K562 (cell line): ENCODE results near the gene PHETA2. TPM values are rescaled to one million over a fixed set of nuclear protein-coding genes. Genes with fewer than 3 reads are reported as not detected.
A peak's percentile ranks its signal among the peaks of the same experiment; 100 is the strongest.

Experiments
- ETS2 ChIP-seq: IDR thresholded peaks from 2 replicates; pipeline ENCODE4 v1.6.1; 2016; ENCODE audit warnings: borderline replicate concordance, missing genetic modification characterization, mild to moderate bottlenecking, moderate library complexity, missing compliant biosample characterization; ENCODE audit not compliant: poor library complexity, severe bottlenecking
- NCOA4 ChIP-seq: fragments of 450-650 bp; IDR thresholded peaks from 2 replicates; pipeline ENCODE4 v1.6.1; 2018; ENCODE audit warnings: mild to moderate bottlenecking; ENCODE audit not compliant: partially characterized antibody
- NFATC3 ChIP-seq: fragments of 450-650 bp; IDR thresholded peaks from 2 replicates; pipeline ENCODE4 v1.6.1; 2017; ENCODE audit warnings: mild to moderate bottlenecking
- PCBP2 ChIP-seq: fragments of 200-400 bp; formaldehyde crosslinking; IDR thresholded peaks from 2 replicates; pipeline ENCODE4 v1.6.1; 2018; ENCODE audit warnings: low read length, low read depth, mild to moderate bottlenecking, moderate library complexity; ENCODE audit not compliant: poor library complexity, severe bottlenecking
- PHF20 ChIP-seq: fragments of 450-650 bp; IDR thresholded peaks from 2 replicates; pipeline ENCODE4 v1.6.1; 2018; ENCODE audit not compliant: partially characterized antibody
- PPARD ChIP-seq: fragments of 250-450 bp; sonication (Bioruptor Pico); IDR thresholded peaks from 2 replicates; pipeline ENCODE4 v1.8.0; 2022; ENCODE audit warnings: inconsistent platforms, mild to moderate bottlenecking, moderate library complexity
- SMARCA5 ChIP-seq: fragments of 450-650 bp; IDR thresholded peaks from 2 replicates; pipeline ENCODE4 v1.6.1; 2016
- SMARCC2 ChIP-seq: fragments of 450-650 bp; IDR thresholded peaks from 2 replicates; pipeline ENCODE4 v1.6.1; 2017; ENCODE audit warnings: antibody characterized with exemption, moderate library complexity, mild to moderate bottlenecking, low read depth
- TEAD4 ChIP-seq, 2 experiments: sonication (generic) in 1 of 2; formaldehyde crosslinking in 1 of 2; IDR thresholded peaks; 2 replicates each; pipeline versions ENCODE4 v1.6.1 to v1.8.0; 2012 to 2022; ENCODE audit warnings: borderline replicate concordance in 1 of 2, inconsistent platforms in 1 of 2, low read length in 1 of 2, mild to moderate bottlenecking in 1 of 2, missing genetic modification reagents in 1 of 2
- ZBTB1 ChIP-seq: sonication (generic); formaldehyde crosslinking; IDR thresholded peaks from 2 replicates; pipeline ENCODE4 v1.8.1; 2023; ENCODE audit warnings: missing genetic modification reagents, low read depth, mild to moderate bottlenecking, borderline replicate concordance
- ZNF699 ChIP-seq: fragments of 250-450 bp; sonication (Bioruptor Pico); IDR thresholded peaks from 2 replicates; pipeline ENCODE4 v1.8.0; 2021; ENCODE audit warnings: mild to moderate bottlenecking, moderate library complexity; ENCODE audit not compliant: insufficient replicate concordance
- polyA plus RNA-seq, 8 experiments: library from polyadenylated mRNA; depleted of rRNA in 4 of 8; stranded (reverse) in 5 of 8; unstranded in 3 of 8; fragments of >200 nt; fragmentation: Nextera tagmentation in 2 of 8; fragmentation: Illumina TruSeq in 1 of 8; extraction: Ambion mirVana in 2 of 8; extraction: Trizol in 1 of 8; gene quantifications; 2 replicates each; pipeline versions ENCODE4 v1.2.1 to v1.2.3, GENCODE V29; 2011 to 2014; ENCODE audit warnings: inconsistent platforms in 1 of 8, missing spikeins in 1 of 8
- total RNA-seq, 7 experiments: library from RNA; depleted of rRNA in 6 of 7; stranded (reverse); fragments of >200 nt in 6 of 7; fragmentation: Illumina TruSeq in 2 of 7; extraction: Trizol in 2 of 7; gene quantifications; 2 replicates each; pipeline versions ENCODE4 v1.2.1 to v1.2.3, GENCODE V29; 2011 to 2021; ENCODE audit warnings: low replicate concordance in 1 of 7
- TF ChIP-seq, protein P1 (sequence below): fragments of 250-450 bp; sonication (Bioruptor Pico); IDR thresholded peaks from 2 replicates; pipeline ENCODE4 v1.5.1; 2021; ENCODE audit warnings: mild to moderate bottlenecking
- TF ChIP-seq, protein P2 (sequence below): fragments of 450-650 bp; formaldehyde crosslinking; IDR thresholded peaks from 2 replicates; pipeline ENCODE4 v1.4.0; 2020; ENCODE audit warnings: mild to moderate bottlenecking
- TF ChIP-seq, protein P3 (sequence below): fragments of 250-450 bp; sonication (Bioruptor Pico); IDR thresholded peaks from 2 replicates; pipeline ENCODE4 v1.4.0; 2020; ENCODE audit warnings: mild to moderate bottlenecking, moderate library complexity, borderline replicate concordance
- TF ChIP-seq, protein P4 (sequence below): sonication (generic); formaldehyde crosslinking; IDR thresholded peaks from 2 replicates; pipeline ENCODE4 v1.8.0; 2023; ENCODE audit warnings: mild to moderate bottlenecking, missing genetic modification reagents

Gene PHETA2
- total and polyA plus RNA-seq, 9 of the 15 experiments (the other 6 are each of a cell fraction or from before 2014, with no cell fraction given), result 0.07 to 0.22 (median 0.08) TPM; not detected in 5

DNA sequence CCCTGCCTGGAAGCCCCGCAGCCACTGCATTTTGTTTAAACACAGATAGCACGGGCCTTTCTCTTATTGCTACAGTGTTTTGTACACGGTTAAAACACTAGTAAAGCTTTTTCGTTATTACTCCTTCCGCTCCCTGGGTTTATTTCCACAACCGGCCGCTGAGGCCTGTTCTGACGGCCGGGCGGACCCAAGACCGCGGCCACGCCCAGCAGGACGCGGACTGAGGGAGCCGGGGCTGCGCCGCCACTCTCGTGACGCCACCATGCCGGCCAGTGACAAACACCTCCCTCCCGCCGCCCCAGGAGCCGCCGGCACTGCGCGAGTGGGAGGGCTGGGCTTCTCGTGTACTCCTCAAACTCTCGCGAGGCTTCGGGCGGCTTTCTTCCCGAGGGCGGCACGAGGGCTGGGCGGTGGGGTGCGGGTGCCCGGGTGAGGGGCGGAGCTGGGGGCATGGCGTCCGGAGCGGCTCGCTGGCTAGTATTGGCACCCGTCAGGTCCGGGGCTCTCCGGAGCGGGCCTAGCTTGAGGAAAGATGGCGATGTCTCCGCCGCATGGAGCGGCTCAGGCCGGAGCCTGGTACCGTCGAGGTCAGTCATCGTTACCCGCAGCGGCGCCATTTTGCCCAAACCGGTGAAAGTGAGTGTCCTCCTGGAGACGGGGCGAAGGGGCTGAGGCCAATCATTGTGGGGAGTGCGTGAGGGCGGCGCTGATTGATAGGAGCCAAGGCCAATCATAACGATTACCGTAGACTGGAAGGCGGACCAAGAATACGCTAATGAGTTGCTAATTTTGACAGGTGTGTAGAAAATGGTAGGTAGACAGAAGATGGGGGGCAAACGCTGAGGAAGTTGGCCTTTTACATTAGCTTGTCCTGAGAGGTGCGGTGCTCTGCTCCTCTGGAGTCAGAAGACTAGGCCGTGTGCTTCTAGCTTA lies 5.5 kb downstream of the PHETA2 start, which contains the start of gene SMDT1 (continued):
- TF ChIP-seq, protein P1, sequence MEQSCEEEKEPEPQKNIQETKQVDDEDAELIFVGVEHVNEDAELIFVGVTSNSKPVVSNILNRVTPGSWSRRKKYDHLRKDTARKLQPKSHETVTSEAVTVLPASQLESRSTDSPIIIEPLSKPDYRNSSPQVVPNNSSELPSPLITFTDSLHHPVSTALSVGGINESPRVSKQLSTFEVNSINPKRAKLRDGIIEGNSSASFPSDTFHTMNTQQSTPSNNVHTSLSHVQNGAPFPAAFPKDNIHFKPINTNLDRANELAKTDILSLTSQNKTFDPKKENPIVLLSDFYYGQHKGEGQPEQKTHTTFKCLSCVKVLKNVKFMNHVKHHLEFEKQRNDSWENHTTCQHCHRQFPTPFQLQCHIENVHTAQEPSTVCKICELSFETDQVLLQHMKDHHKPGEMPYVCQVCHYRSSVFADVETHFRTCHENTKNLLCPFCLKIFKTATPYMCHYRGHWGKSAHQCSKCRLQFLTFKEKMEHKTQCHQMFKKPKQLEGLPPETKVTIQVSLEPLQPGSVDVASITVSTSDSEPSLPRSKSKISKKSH (CRISPR knock-in tag), result no peak
- TF ChIP-seq NFATC3 (no peak), SMARCC2 (no peak), SMARCA5 (no peak), ETS2 (tag) (no peak), ZNF699 (CRISPR knock-in tag) (no peak), TEAD4 (IDR thresholded peaks at IDR 0.05; ENCODE audit: low read length) (no peak), TEAD4 (CRISPR knock-in tag; IDR thresholded peaks at IDR 0.05; ENCODE audit: borderline replicate concordance) (no peak), PCBP2 (no peak), PHF20 (peak; percentile 31), ZBTB1 (CRISPR knock-in tag) (no peak), NCOA4 (no peak), PPARD (CRISPR knock-in tag) (no peak)
- TF ChIP-seq, protein P2, sequence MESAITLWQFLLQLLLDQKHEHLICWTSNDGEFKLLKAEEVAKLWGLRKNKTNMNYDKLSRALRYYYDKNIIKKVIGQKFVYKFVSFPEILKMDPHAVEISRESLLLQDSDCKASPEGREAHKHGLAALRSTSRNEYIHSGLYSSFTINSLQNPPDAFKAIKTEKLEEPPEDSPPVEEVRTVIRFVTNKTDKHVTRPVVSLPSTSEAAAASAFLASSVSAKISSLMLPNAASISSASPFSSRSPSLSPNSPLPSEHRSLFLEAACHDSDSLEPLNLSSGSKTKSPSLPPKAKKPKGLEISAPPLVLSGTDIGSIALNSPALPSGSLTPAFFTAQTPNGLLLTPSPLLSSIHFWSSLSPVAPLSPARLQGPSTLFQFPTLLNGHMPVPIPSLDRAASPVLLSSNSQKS (CRISPR knock-in tag), result no peak
- TF ChIP-seq, protein P3, sequence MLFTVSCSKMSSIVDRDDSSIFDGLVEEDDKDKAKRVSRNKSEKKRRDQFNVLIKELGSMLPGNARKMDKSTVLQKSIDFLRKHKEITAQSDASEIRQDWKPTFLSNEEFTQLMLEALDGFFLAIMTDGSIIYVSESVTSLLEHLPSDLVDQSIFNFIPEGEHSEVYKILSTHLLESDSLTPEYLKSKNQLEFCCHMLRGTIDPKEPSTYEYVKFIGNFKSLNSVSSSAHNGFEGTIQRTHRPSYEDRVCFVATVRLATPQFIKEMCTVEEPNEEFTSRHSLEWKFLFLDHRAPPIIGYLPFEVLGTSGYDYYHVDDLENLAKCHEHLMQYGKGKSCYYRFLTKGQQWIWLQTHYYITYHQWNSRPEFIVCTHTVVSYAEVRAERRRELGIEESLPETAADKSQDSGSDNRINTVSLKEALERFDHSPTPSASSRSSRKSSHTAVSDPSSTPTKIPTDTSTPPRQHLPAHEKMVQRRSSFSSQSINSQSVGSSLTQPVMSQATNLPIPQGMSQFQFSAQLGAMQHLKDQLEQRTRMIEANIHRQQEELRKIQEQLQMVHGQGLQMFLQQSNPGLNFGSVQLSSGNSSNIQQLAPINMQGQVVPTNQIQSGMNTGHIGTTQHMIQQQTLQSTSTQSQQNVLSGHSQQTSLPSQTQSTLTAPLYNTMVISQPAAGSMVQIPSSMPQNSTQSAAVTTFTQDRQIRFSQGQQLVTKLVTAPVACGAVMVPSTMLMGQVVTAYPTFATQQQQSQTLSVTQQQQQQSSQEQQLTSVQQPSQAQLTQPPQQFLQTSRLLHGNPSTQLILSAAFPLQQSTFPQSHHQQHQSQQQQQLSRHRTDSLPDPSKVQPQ, result no peak
- TF ChIP-seq, protein P4, sequence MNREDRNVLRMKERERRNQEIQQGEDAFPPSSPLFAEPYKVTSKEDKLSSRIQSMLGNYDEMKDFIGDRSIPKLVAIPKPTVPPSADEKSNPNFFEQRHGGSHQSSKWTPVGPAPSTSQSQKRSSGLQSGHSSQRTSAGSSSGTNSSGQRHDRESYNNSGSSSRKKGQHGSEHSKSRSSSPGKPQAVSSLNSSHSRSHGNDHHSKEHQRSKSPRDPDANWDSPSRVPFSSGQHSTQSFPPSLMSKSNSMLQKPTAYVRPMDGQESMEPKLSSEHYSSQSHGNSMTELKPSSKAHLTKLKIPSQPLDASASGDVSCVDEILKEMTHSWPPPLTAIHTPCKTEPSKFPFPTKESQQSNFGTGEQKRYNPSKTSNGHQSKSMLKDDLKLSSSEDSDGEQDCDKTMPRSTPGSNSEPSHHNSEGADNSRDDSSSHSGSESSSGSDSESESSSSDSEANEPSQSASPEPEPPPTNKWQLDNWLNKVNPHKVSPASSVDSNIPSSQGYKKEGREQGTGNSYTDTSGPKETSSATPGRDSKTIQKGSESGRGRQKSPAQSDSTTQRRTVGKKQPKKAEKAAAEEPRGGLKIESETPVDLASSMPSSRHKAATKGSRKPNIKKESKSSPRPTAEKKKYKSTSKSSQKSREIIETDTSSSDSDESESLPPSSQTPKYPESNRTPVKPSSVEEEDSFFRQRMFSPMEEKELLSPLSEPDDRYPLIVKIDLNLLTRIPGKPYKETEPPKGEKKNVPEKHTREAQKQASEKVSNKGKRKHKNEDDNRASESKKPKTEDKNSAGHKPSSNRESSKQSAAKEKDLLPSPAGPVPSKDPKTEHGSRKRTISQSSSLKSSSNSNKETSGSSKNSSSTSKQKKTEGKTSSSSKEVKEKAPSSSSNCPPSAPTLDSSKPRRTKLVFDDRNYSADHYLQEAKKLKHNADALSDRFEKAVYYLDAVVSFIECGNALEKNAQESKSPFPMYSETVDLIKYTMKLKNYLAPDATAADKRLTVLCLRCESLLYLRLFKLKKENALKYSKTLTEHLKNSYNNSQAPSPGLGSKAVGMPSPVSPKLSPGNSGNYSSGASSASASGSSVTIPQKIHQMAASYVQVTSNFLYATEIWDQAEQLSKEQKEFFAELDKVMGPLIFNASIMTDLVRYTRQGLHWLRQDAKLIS (CRISPR knock-in tag), result no peak
